IMR-90 (cell line): ENCODE results near the gene LRRC57. TPM values are rescaled to one million over a fixed set of nuclear protein-coding genes. Genes with fewer than 3 reads are reported as not detected.
A peak's percentile ranks its signal among the peaks of the same experiment; 100 is the strongest.

Source experiments
- ATAC-seq: fragments of 200-7000 bp; cut with Tn5 transposase; 2 replicates; pipeline ENCODE4 v1.9.1; 2020; ENCODE audit warnings: low read depth, mild to moderate bottlenecking, moderate library complexity
- Bru-seq: library from RNA; stranded (reverse); fragments of 400-500 nt; gene quantifications from one replicate; lab custom pipeline; 2021; lab: Mats Ljungman, UMichigan
- BruChase-seq, 2 experiments: library from RNA; stranded (reverse); fragments of 400-500 nt; gene quantifications; one replicate each; lab custom pipeline; 2021; lab: Mats Ljungman, UMichigan
- BruUV-seq: library from RNA; stranded (reverse); fragments of 400-500 nt; replicated peaks from 2 replicates; lab custom pipeline; 2021; lab: Mats Ljungman, UMichigan
- CTCF ChIA-PET: fragments of 300-600 bp; formaldehyde crosslinking; extraction: SDS; loops from one replicate; lab custom pipeline; 2021; ENCODE audit warnings: antibody characterized with exemption; lab: Yijun Ruan, JAX
- POLR2A ChIA-PET: fragments of 300-600 bp; sonication (Branson Sonifier 250); formaldehyde crosslinking; loops from one replicate; lab custom pipeline; 2022; ENCODE audit warnings: antibody characterized with exemption; ENCODE audit not compliant: unreplicated experiment; lab: Charles Lee
- DNase-seq: peaks from one replicate; pipeline ENCODE4 v3.0.0; 2013
- H2AFZ ChIP-seq: replicated peaks from 2 replicates; pipeline ENCODE3; 2013; ENCODE audit warnings: low read length, mild to moderate bottlenecking; ENCODE audit not compliant: poor library complexity
- H2AK5ac ChIP-seq: 2 replicates; pipeline ENCODE4 v1.6.1; 2013; ENCODE audit warnings: low read depth, low read length, inconsistent platforms
- H2AK9ac ChIP-seq: replicated peaks from 2 replicates; pipeline ENCODE3; 2013; ENCODE audit warnings: mild to moderate bottlenecking, low read depth, low read length, moderate library complexity; ENCODE audit not compliant: poor library complexity
- H2BK120ac ChIP-seq: 2 replicates; pipeline ENCODE4 v1.6.1; 2013; ENCODE audit warnings: low read depth, low read length, inconsistent platforms
- H2BK15ac ChIP-seq: 3 replicates; pipeline ENCODE4 v1.6.1; 2013; ENCODE audit warnings: low read depth, low read length, inconsistent platforms
- H2BK20ac ChIP-seq: 2 replicates; pipeline ENCODE4 v1.6.1; 2013; ENCODE audit warnings: low read depth, mild to moderate bottlenecking, inconsistent platforms, low read length, moderate library complexity
- H2BK5ac ChIP-seq: 2 replicates; pipeline ENCODE4 v1.6.1; 2013; ENCODE audit warnings: mild to moderate bottlenecking, low read depth, low read length, inconsistent platforms; ENCODE audit not compliant: poor library complexity, severe bottlenecking
- H3K14ac ChIP-seq: replicated peaks from 2 replicates; pipeline ENCODE4 v1.6.1; 2013; ENCODE audit warnings: low read depth, low read length, inconsistent platforms
- H3K18ac ChIP-seq: 2 replicates; pipeline ENCODE4 v1.6.1; 2013; ENCODE audit warnings: low read depth, low read length, control low read depth
- H3K23ac ChIP-seq: 2 replicates; pipeline ENCODE4 v1.6.1; 2013; ENCODE audit warnings: low read depth, low read length, inconsistent platforms
- H3K27ac ChIP-seq: 2 replicates; pipeline ENCODE4 v1.5.1; 2013; ENCODE audit warnings: mild to moderate bottlenecking, control low read depth, low read length; ENCODE audit not compliant: insufficient read depth
- H3K27me3 ChIP-seq: 2 replicates; pipeline ENCODE4 v1.6.1; 2013; ENCODE audit warnings: low read length; ENCODE audit not compliant: control insufficient read depth, insufficient read depth
- H3K36me3 ChIP-seq: 2 replicates; pipeline ENCODE4 v1.6.1; 2013; ENCODE audit warnings: low read length, mixed read lengths; ENCODE audit not compliant: control insufficient read depth, insufficient read depth
- H3K4ac ChIP-seq: 2 replicates; pipeline ENCODE4 v1.6.1; 2013; ENCODE audit warnings: low read depth, low read length, inconsistent platforms
- H3K4me1 ChIP-seq: 2 replicates; pipeline ENCODE4 v1.6.1; 2013; ENCODE audit warnings: low read length, mixed read lengths; ENCODE audit not compliant: control insufficient read depth, insufficient read depth
- H3K4me2 ChIP-seq: 2 replicates; pipeline ENCODE4 v1.6.1; 2013; ENCODE audit warnings: low read depth, mild to moderate bottlenecking, control low read depth, low read length, moderate library complexity
- H3K4me3 ChIP-seq: 2 replicates; pipeline ENCODE4 v1.5.1; 2013; ENCODE audit warnings: low read depth, mild to moderate bottlenecking, control low read depth, low read length, moderate library complexity; ENCODE audit not compliant: insufficient read depth
- H3K56ac ChIP-seq: 2 replicates; pipeline ENCODE4 v1.6.1; 2013; ENCODE audit warnings: low read length, inconsistent platforms; ENCODE audit not compliant: insufficient read depth; ENCODE audit errors: extremely low read depth
- H3K79me1 ChIP-seq, 2 experiments: 2 replicates each; pipeline ENCODE4 v1.6.1; 2013; ENCODE audit warnings: low read length in 2 of 2, inconsistent platforms in 1 of 2, low read depth in 1 of 2
- H3K9ac ChIP-seq: 2 replicates; pipeline ENCODE4 v1.6.1; 2013; ENCODE audit warnings: low read depth, low read length, control low read depth
- H3K9me1 ChIP-seq: 2 replicates; pipeline ENCODE4 v1.6.1; 2013; ENCODE audit warnings: low read length, inconsistent platforms; ENCODE audit not compliant: insufficient read depth
- H3K9me3 ChIP-seq: 2 replicates; pipeline ENCODE4 v1.6.1; 2013; ENCODE audit warnings: low read length; ENCODE audit not compliant: control insufficient read depth, insufficient read depth
- H4K20me1 ChIP-seq: 2 replicates; pipeline ENCODE4 v1.6.1; 2013; ENCODE audit warnings: low read length, inconsistent platforms; ENCODE audit not compliant: insufficient read depth
- H4K5ac ChIP-seq: 2 replicates; pipeline ENCODE4 v1.6.1; 2013; ENCODE audit warnings: mild to moderate bottlenecking, low read depth, low read length, control low read depth
- H4K8ac ChIP-seq, 2 experiments: 2 replicates each; pipeline ENCODE4 v1.6.1; 2013; ENCODE audit warnings: low read depth in 2 of 2, low read length in 2 of 2, control low read depth in 1 of 2, inconsistent platforms in 1 of 2
- H4K91ac ChIP-seq: 2 replicates; pipeline ENCODE4 v1.6.1; 2013; ENCODE audit warnings: low read depth, low read length, inconsistent platforms; ENCODE audit not compliant: insufficient read depth
- BHLHE40 ChIP-seq: fragments of 150-350 bp; IDR thresholded peaks from 2 replicates; pipeline ENCODE4 v1.6.1; 2016; ENCODE audit warnings: mild to moderate bottlenecking, low read depth, low read length
- CHD1 ChIP-seq: IDR thresholded peaks from 2 replicates; pipeline ENCODE4 v1.6.1; 2012; ENCODE audit warnings: low read depth, low read length, improper control_type of control experiment
- CTCF ChIP-seq: conservative IDR thresholded peaks from 2 replicates; pipeline ENCODE4 v1.5.1; 2012; ENCODE audit warnings: mild to moderate bottlenecking, low read depth, low read length, improper control_type of control experiment
- ELK1 ChIP-seq: fragments of 150-350 bp; IDR thresholded peaks from 2 replicates; pipeline ENCODE4 v1.6.1; 2016; ENCODE audit warnings: low read depth, mild to moderate bottlenecking, low read length, moderate library complexity, borderline replicate concordance
- MAFK ChIP-seq: IDR thresholded peaks from 2 replicates; pipeline ENCODE4 v1.6.1; 2012; ENCODE audit warnings: low read depth, low read length, improper control_type of control experiment
- MXI1 ChIP-seq: IDR thresholded peaks from 2 replicates; pipeline ENCODE4 v1.6.1; 2012; ENCODE audit warnings: low read depth, mild to moderate bottlenecking, low read length, moderate library complexity, borderline replicate concordance
- NFE2L2 ChIP-seq: fragments of 150-350 bp; IDR thresholded peaks from 2 replicates; pipeline ENCODE4 v1.6.1; 2016; ENCODE audit warnings: low read depth, mild to moderate bottlenecking, low read length
- POLR2A ChIP-seq: IDR thresholded peaks from 2 replicates; pipeline ENCODE4 v1.6.1; 2012; ENCODE audit warnings: mild to moderate bottlenecking, low read depth, low read length
- RAD21 ChIP-seq: IDR thresholded peaks from 2 replicates; pipeline ENCODE4 v1.6.1; 2012; ENCODE audit warnings: low read length, improper control_type of control experiment
- RCOR1 ChIP-seq: IDR thresholded peaks from 2 replicates; pipeline ENCODE4 v1.6.1; 2012; ENCODE audit warnings: mild to moderate bottlenecking, low read length, improper control_type of control experiment; ENCODE audit not compliant: insufficient replicate concordance
- RFX5 ChIP-seq: IDR thresholded peaks from 2 replicates; pipeline ENCODE4 v1.8.0; 2012; ENCODE audit warnings: low read depth, mild to moderate bottlenecking, low read length, moderate library complexity
- WGBS, 2 experiments: methylation state at CpG; one replicate each; pipeline versions ENCODE4 v1.1.5 to v1.1.7; 2013; ENCODE audit warnings: missing lambda C conversion rate in 2 of 2; ENCODE audit not compliant: insufficient read length in 1 of 2; ENCODE audit errors: extremely low coverage in 2 of 2; 5-methylcytosine and 5-hydroxymethylcytosine counted together
- dilution Hi-C: fragments of 300-500 bp; cut with HindIII; formaldehyde crosslinking; loops from one replicate; pipeline ENCODE4 v1.14.3; 2018; ENCODE audit warnings: low sequenced_read_pairs; ENCODE audit not compliant: unreplicated experiment
- in situ Hi-C: fragments of 300-500 bp; cut with MboI; formaldehyde crosslinking; loops from 3 replicates; pipeline ENCODE4 v1.14.3; 2019; ENCODE audit warnings: low sequenced_read_pairs, inconsistent platforms, mixed read lengths
- intact Hi-C: fragments of 100-400 bp; cut with micrococcal nuclease; formaldehyde crosslinking; loops from 2 replicates; pipeline ENCODE4 v1.10.0; 2022
- long read RNA-seq: library from polyadenylated mRNA; unstranded; transcript quantifications from one replicate; pipeline ENCODE4 v2.0.0, GENCODE V29; 2021; ENCODE audit not compliant: unreplicated experiment
- polyA plus RNA-seq, 3 experiments: library from polyadenylated mRNA; depleted of rRNA; stranded (reverse); fragments of >200 nt; gene quantifications; 2 replicates each; pipeline ENCODE4 v1.2.3, GENCODE V29; 2012; ENCODE audit warnings: low replicate concordance in 1 of 3
- total RNA-seq: library from RNA; depleted of rRNA; stranded (reverse); fragments of >200 nt; gene quantifications from 2 replicates; pipeline ENCODE4 v1.2.3, GENCODE V29; 2012; rRNA removed

The LRRC57 gene
- total RNA-seq (9.5 and 10.0 TPM in 2 replicates), polyA plus RNA-seq (2012; rRNA removed) (7.4 and 11.3 TPM in 2 replicates), Bru-seq, nascent RNA (percentile 54 among the genes with signal in this experiment), BruChase-seq, experiment 1, labeled RNA remaining after a 6-hour chase (percentile 88 among the genes with signal in this experiment), BruChase-seq, experiment 2, labeled RNA remaining after a 2-hour chase (percentile 79 among the genes with signal in this experiment)
- 3.2 and 4.7 TPM in 2 replicates for polyA plus RNA-seq (2012; cell fraction: cytosol; rRNA removed)
- 2.2 and 7.1 TPM in 2 replicates for polyA plus RNA-seq (2012; cell fraction: nucleus; rRNA removed; ENCODE audit: low replicate concordance)
- long read RNA-seq, full-length matches to known transcripts: 25 of 30 reads
- long read RNA-seq, partial matches to known transcripts: 0 of 30 reads
- long read RNA-seq, other reads (novel, unspliced or antisense): 5 of 30 reads

DNA sequence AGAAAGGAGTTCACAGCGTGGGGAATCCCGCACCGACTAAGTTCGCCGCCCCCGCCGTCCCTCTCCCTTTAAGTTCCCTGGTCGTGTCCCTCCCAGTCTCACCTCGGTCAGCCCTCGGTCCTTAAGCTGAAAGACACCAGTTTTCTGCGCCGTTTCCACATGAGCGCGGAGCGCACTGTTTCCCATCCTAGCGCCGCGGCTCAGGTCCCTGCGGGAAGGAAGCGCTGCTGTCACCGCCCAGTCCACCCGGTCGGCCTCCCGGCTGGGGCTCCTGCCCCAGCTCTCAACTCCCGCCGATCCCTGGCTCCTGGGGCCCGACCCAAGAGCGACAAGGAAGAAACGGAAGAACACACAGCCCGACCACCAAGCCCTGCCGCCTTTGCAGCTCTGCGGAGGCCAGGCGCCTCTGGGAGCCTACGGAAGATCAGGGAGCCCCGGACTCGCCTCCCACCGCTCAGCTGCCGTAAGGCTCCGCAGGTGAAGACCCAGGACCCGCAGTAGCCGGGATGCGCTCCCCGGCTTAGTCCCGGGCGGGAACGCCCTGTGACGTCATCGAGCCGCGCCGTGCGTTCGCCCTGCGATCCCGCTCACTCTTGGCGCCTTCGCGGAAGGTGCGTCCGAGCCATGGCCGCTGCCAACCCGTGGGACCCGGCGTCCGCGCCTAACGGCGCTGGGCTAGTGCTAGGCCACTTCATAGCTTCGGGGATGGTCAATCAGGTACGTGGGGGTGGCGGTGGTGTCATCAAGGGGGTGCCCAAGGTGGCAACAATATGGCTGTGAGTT, at the start of gene LRRC57, which contains the start of gene HAUS2:
Gene LRRC57, minus strand, starts transcription at position 545 of the 783 bp plus-strand sequence. Its CDS starts 359 bp downstream, at position 186.
Gene HAUS2, plus strand, starts transcription at position 590 of the 783 bp plus-strand sequence. Its CDS starts 35 bp downstream, at position 625.
- Histone ChIP-seq H3K14ac (peak within 1 kb of the TSS; percentile 77), H3K56ac (peak within 1 kb of the TSS; percentile 87), H3K9ac (peak within 1 kb of the TSS; percentile 89), H2BK5ac (peak within 1 kb of the TSS; percentile 65), H2BK120ac (peak within 1 kb of the TSS; percentile 5; the same call in 1 of the 2 replicates), H4K20me1 (0 out of 2 replicates have a peak, but pooled peaks cover 4% of the 10 kb centered on the region), H3K4me3 (peak within 1 kb of the TSS; percentile 85), H4K91ac (peak within 1 kb of the TSS; percentile 82; the same call in 1 of the 2 replicates), H3K4ac (peak within 1 kb of the TSS; percentile 61), H4K5ac (peak within 1 kb of the TSS; percentile 67), H2BK20ac (no peak within 1 kb of the TSS), H3K23ac (peak within 1 kb of the TSS; percentile 91), H3K79me1 (peaks cover 21 to 57% of the 10 kb centered on the region in 2 experiments), H4K8ac (peak within 1 kb of the TSS; percentile 87 to 93), H3K9me1 (0 out of 2 replicates have a peak, but pooled peaks cover 3% of the 10 kb centered on the region), H2BK15ac (peak within 1 kb of the TSS; percentile 12; the same call in 1 of the 3 replicates), H3K18ac (peak within 1 kb of the TSS; percentile 18), H3K36me3 (peaks cover 11% of the 10 kb centered on the region), H3K9me3 (no peaks in the 10 kb centered on the region), H3K27me3 (no peaks in the 10 kb centered on the region), H2AFZ (peak within 1 kb of the TSS; percentile 96), H3K4me1 (peaks cover 6% of the 10 kb centered on the region), H2AK9ac (peak within 1 kb of the TSS; percentile 97), H2AK5ac (peak within 1 kb of the TSS; percentile 58), H3K27ac (peak within 1 kb of the TSS; percentile 84), H3K4me2 (peak within 1 kb of the TSS; percentile 99)
- dilution Hi-C loops: no loop called here
- peak; percentile 78 for DNase-seq
- in situ Hi-C loops: no loop called here
- POLR2A ChIA-PET: no interaction called here
- CTCF ChIA-PET: interaction anchor here (0.8 kb wide), 1 partner anchor 9 kb away, joined by 6 read pairs; no protein-coding TSS in a partner anchor
- intact Hi-C loops: loop anchor here (1.0 kb wide), 2 partner anchors 53 to 102 kb away; partner anchors contain the start of gene SNAP23
- WGBS, 2 experiments: 0% methylated on average over 47 of the region's 71 CpGs; no CpG with 5 or more reads in 1 of the 2 experiments
- ATAC-seq: peak; percentile 93
- no TSS peak for BruUV-seq
- TF ChIP-seq RCOR1 (no peak), MAFK (no peak), BHLHE40 (0 out of 2 replicates have a peak, but pooled peaks have one; percentile 18), CTCF (no peak), ELK1 (no peak), POLR2A (peak; percentile 73), MXI1 (peak; percentile 74), RFX5 (no peak), NFE2L2 (no peak), RAD21 (no peak), CHD1 (no peak)
